GM12892 (cell line): ENCODE results near the gene TAF6.

Experiments used
- POLR2A ChIP-seq: IDR thresholded peaks from 2 replicates; pipeline ENCODE4 v1.6.1; 2011; ENCODE audit warnings: low read depth, low read length, control low read depth
- POLR2AphosphoS5 ChIP-seq: IDR thresholded peaks from 2 replicates; pipeline ENCODE4 v1.6.1; 2011; ENCODE audit warnings: low read depth, low read length, control low read depth

DNA sequence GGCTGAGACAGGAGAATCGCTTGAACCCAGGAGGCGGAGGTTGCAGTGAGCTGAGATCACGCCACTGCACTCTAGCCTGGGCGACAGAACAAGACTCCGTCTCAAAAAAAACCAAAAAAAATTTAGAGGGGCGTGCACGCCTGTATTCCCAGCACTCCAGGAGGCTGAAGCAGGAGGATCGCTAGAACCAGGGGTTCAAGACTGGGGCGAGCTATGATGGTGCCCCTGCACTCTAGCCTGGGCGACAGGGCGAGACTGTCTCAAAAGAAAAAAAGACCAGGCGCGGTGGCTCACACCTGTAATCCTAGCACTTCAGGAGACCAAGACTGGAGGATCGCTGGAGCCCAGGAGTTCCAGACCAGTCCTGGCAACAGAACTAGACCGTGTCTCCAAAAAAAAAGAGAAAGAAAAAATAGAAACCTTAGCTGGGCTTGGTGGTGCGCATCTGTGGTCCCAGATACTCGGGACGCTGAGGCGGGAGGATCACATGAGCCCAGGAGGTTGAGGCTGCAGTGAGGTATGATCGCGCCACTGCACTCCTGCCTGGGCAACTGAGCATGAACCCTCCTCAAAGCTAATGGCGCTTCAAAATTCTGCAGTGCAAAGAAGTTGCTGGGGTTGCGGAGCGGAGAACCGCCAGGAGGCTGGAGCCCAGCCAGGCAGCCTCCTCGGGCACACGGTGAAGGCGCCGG is 7.2 kb upstream of the TAF6 start:
- TF ChIP-seq POLR2A (no peak), POLR2AphosphoS5 (no peak)
